Measurements from ENCODE around the gene HSPA8. TPM values are rescaled to one million over a fixed set of nuclear protein-coding genes. Genes with fewer than 3 reads are reported as not detected.
A peak's percentile ranks its signal among the peaks of the same experiment; 100 is the strongest.
"Not testable (repeated sequence)": the region's sequence is repeated elsewhere in the genome, so short reads cannot be mapped to it uniquely, and the experiment has no call there.

Gene HSPA8
- 1,000 to 10,000 TPM; 2,110 to 2,554 TPM for total RNA-seq

GRCh38 chr11:123061403-123062157 lies at the start of gene HSPA8:
Gene HSPA8 (minus strand): TSS chr11:123062136. CDS start chr11:123061324, 812 bp downstream.
- H3K36me3 Mint-ChIP-seq = peaks cover 53% of the 10 kb centered on the region
- DNase-seq (ENCODE audit: low spot score) (peak; percentile 77), ATAC-seq (peak; percentile 5 to 28)
- no peaks in the 10 kb centered on the region for H3K27me3 Mint-ChIP-seq
- H3K4me3 Mint-ChIP-seq = peak within 1 kb of the TSS; percentile 88
- H3K4me1 Mint-ChIP-seq (ENCODE audit: low read depth in 2 of 2) = peaks cover 69 to 73% of the 10 kb centered on the region in 2 donors
- peak within 1 kb of the TSS; percentile 98 for H3K27ac Mint-ChIP-seq
- no peaks in the 10 kb centered on the region for H3K9me3 Mint-ChIP-seq

GRCh38 chr11:123111465-123111864 lies 49.5 kb upstream of the HSPA8 start:
- Mint-ChIP-seq H3K27me3 (peaks cover 0 to 2% of the 10 kb centered on the region in 2 donors), H3K4me1 (ENCODE audit: low read depth in 2 of 2) (peaks cover 4 to 6% of the 10 kb centered on the region in 2 donors), H3K4me3 (no peak overlapping the region), H3K36me3 (no peaks in the 10 kb centered on the region), H3K27ac (no peak overlapping the region), H3K9me3 (no peaks in the 10 kb centered on the region)
- no peak for DNase-seq (ENCODE audit: low spot score)
- ATAC-seq = no peak

GRCh38 chr11:123110397-123110796 lies 48.5 kb upstream of the HSPA8 start:
- Mint-ChIP-seq H3K4me3 (no peak overlapping the region), H3K36me3 (no peaks in the 10 kb centered on the region), H3K27ac (no peak overlapping the region), H3K4me1 (ENCODE audit: low read depth in 2 of 2) (peaks cover 4 to 6% of the 10 kb centered on the region in 2 donors), H3K9me3 (no peaks in the 10 kb centered on the region), H3K27me3 (peaks cover 0 to 2% of the 10 kb centered on the region in 2 donors)
- DNase-seq (ENCODE audit: low spot score) (no peak), ATAC-seq (peak in 1 of 2 donors; percentile 20)

- no peak for DNase-seq (ENCODE audit: low spot score)
- Mint-ChIP-seq H3K4me1 (ENCODE audit: low read depth in 2 of 2) (peaks cover 4 to 6% of the 10 kb centered on the region in 2 donors), H3K27me3 (no peaks in the 10 kb centered on the region), H3K36me3 (no peaks in the 10 kb centered on the region), H3K4me3 (no peak overlapping the region), H3K9me3 (no peaks in the 10 kb centered on the region), H3K27ac (no peak overlapping the region)
- no peak for ATAC-seq
Observed at GRCh38 chr11:123107945-123108495, 46.1 kb upstream of the HSPA8 start.

- peak overlapping the region in 1 of 2 donors; percentile 43 for H3K27ac Mint-ChIP-seq
- no peaks in the 10 kb centered on the region for H3K4me1 Mint-ChIP-seq (ENCODE audit: low read depth in 2 of 2)
- H3K27me3 Mint-ChIP-seq = no peaks in the 10 kb centered on the region
- H3K9me3 Mint-ChIP-seq = no peaks in the 10 kb centered on the region
- no peak for DNase-seq (ENCODE audit: low spot score)
- no peak overlapping the region for H3K4me3 Mint-ChIP-seq
- no peaks in the 10 kb centered on the region for H3K36me3 Mint-ChIP-seq
- ATAC-seq = no peak
Observed at GRCh38 chr11:123104697-123105096, 42.8 kb upstream of the HSPA8 start.

GRCh38 chr11:123103326-123103980 lies 41.5 kb upstream of the HSPA8 start:
- Mint-ChIP-seq H3K36me3 (no peaks in the 10 kb centered on the region), H3K4me3 (no peak overlapping the region), H3K27me3 (no peaks in the 10 kb centered on the region), H3K4me1 (ENCODE audit: low read depth in 2 of 2) (no peaks in the 10 kb centered on the region), H3K9me3 (no peaks in the 10 kb centered on the region), H3K27ac (no peak overlapping the region)
- DNase-seq (ENCODE audit: low spot score) (no peak), ATAC-seq (no peak)

GRCh38 chr11:123100379-123101085 lies 38.6 kb upstream of the HSPA8 start:
- Mint-ChIP-seq H3K27me3 (no peaks in the 10 kb centered on the region), H3K4me3 (no peak overlapping the region), H3K9me3 (no peaks in the 10 kb centered on the region), H3K36me3 (no peaks in the 10 kb centered on the region), H3K4me1 (ENCODE audit: low read depth in 2 of 2) (no peaks in the 10 kb centered on the region), H3K27ac (peak overlapping the region in 1 of 2 donors; percentile 41)
- DNase-seq (ENCODE audit: low spot score) = no peak
- ATAC-seq = no peak

GRCh38 chr11:123098990-123099389 lies 37.1 kb upstream of the HSPA8 start:
- no peaks in the 10 kb centered on the region for H3K4me1 Mint-ChIP-seq (ENCODE audit: low read depth in 2 of 2)
- no peak overlapping the region for H3K4me3 Mint-ChIP-seq
- ATAC-seq (no peak), DNase-seq (ENCODE audit: low spot score) (no peak)
- H3K27me3 Mint-ChIP-seq = no peaks in the 10 kb centered on the region
- H3K9me3 Mint-ChIP-seq = no peaks in the 10 kb centered on the region
- no peaks in the 10 kb centered on the region for H3K36me3 Mint-ChIP-seq
- H3K27ac Mint-ChIP-seq = no peak overlapping the region

GRCh38 chr11:123093739-123094138 lies 31.8 kb upstream of the HSPA8 start:
- H3K4me3 Mint-ChIP-seq = no peak overlapping the region
- no peak for DNase-seq (ENCODE audit: low spot score)
- H3K4me1 Mint-ChIP-seq (ENCODE audit: low read depth in 2 of 2) = peaks cover 0 to 3% of the 10 kb centered on the region in 2 donors
- H3K9me3 Mint-ChIP-seq = no peaks in the 10 kb centered on the region
- H3K27ac Mint-ChIP-seq = no peak overlapping the region
- no peaks in the 10 kb centered on the region for H3K27me3 Mint-ChIP-seq
- ATAC-seq = no peak
- H3K36me3 Mint-ChIP-seq = no peaks in the 10 kb centered on the region

- H3K27me3 Mint-ChIP-seq = no peaks in the 10 kb centered on the region
- no peak overlapping the region for H3K4me3 Mint-ChIP-seq
- DNase-seq (ENCODE audit: low spot score) (no peak), ATAC-seq (no peak)
- H3K4me1 Mint-ChIP-seq (ENCODE audit: low read depth in 2 of 2) = peaks cover 9 to 10% of the 10 kb centered on the region in 2 donors
- no peaks in the 10 kb centered on the region for H3K9me3 Mint-ChIP-seq
- H3K36me3 Mint-ChIP-seq = no peaks in the 10 kb centered on the region
- peak overlapping the region in 1 of 2 donors; percentile 10 for H3K27ac Mint-ChIP-seq
Observed at GRCh38 chr11:123091506-123091905, 29.6 kb upstream of the HSPA8 start.

- not testable (repeated sequence) for DNase-seq (ENCODE audit: low spot score); H3K27ac Mint-ChIP-seq; H3K36me3 Mint-ChIP-seq; H3K9me3 Mint-ChIP-seq; ATAC-seq; H3K4me3 Mint-ChIP-seq; H3K27me3 Mint-ChIP-seq
- H3K4me1 Mint-ChIP-seq (ENCODE audit: low read depth in 2 of 2) = peaks cover 10 to 13% of the 10 kb centered on the region in 2 donors
Observed at GRCh38 chr11:123090168-123090567, 28.2 kb upstream of the HSPA8 start.

- not testable (repeated sequence) for DNase-seq (ENCODE audit: low spot score); H3K4me3 Mint-ChIP-seq; H3K27me3 Mint-ChIP-seq; H3K36me3 Mint-ChIP-seq; H3K9me3 Mint-ChIP-seq; ATAC-seq
- H3K27ac Mint-ChIP-seq = peak overlapping the region in 1 of 2 donors; percentile 95
- H3K4me1 Mint-ChIP-seq (ENCODE audit: low read depth in 2 of 2) = peaks cover 11 to 13% of the 10 kb centered on the region in 2 donors
Observed at GRCh38 chr11:123088896-123089295, 27.0 kb upstream of the HSPA8 start.

GRCh38 chr11:123087657-123088056 lies 25.7 kb upstream of the HSPA8 start:
- H3K27me3 Mint-ChIP-seq, H3K36me3 Mint-ChIP-seq, H3K9me3 Mint-ChIP-seq: not testable (repeated sequence)
- ATAC-seq (peak; percentile 87 to 95), DNase-seq (ENCODE audit: low spot score) (peak; percentile 58)
- Mint-ChIP-seq H3K27ac (peak overlapping the region; percentile 84 to 95), H3K4me1 (ENCODE audit: low read depth in 2 of 2) (peaks cover 22 to 25% of the 10 kb centered on the region in 2 donors), H3K4me3 (peak overlapping the region; percentile 60)
